Kidney (tissue), 14 donors: Measurements from ENCODE around the gene DEFB132. TPM values are rescaled to one million over a fixed set of nuclear protein-coding genes. Genes with fewer than 3 reads are reported as not detected.

Source experiments
- DNase-seq, 5 donors: peaks; one replicate each; pipeline ENCODE4 v3.0.0-alpha.2; 2013 to 2020
- FAIRE-seq: peaks from 2 replicates; lab custom pipeline; 2012; peaks lifted over from hg19 to GRCh38; lab: Jason Lieb, UNC
- H3K27ac ChIP-seq, 2 donors: one replicate each; pipeline ENCODE4 v1.7.0; 2013; ENCODE audit warnings: low read depth in 2 of 2, low read length in 2 of 2, inconsistent platforms in 1 of 2
- H3K27me3 ChIP-seq: one replicate; pipeline ENCODE4 v1.7.1; 2013; ENCODE audit warnings: low read length, inconsistent platforms; ENCODE audit not compliant: control insufficient read depth, insufficient read depth
- H3K36me3 ChIP-seq, 3 donors: one replicate each; pipeline versions ENCODE4 v1.7.0 to v1.7.1; 2013; ENCODE audit warnings: low read length in 3 of 3, control low read depth in 1 of 3, inconsistent platforms in 1 of 3; ENCODE audit not compliant: insufficient read depth in 3 of 3, control insufficient read depth in 2 of 3
- H3K4me1 ChIP-seq, 3 donors: one replicate each; pipeline versions ENCODE4 v1.7.0 to v1.7.1; 2013; ENCODE audit warnings: low read length in 3 of 3, inconsistent platforms in 1 of 3, low read depth in 1 of 3; ENCODE audit not compliant: control insufficient read depth in 2 of 3, insufficient read depth in 2 of 3
- H3K4me3 ChIP-seq, 3 donors: one replicate each; pipeline versions ENCODE4 v1.7.0 to v1.8.1; 2013; ENCODE audit warnings: low read length in 3 of 3, control low read depth in 1 of 3, inconsistent platforms in 1 of 3
- H3K9ac ChIP-seq, 3 donors: one replicate each; pipeline versions ENCODE4 v1.7.0 to v1.7.1; 2013; ENCODE audit warnings: low read length in 3 of 3, control low read depth in 1 of 3, inconsistent platforms in 1 of 3
- H3K9me3 ChIP-seq, 3 donors: one replicate each; pipeline versions ENCODE4 v1.7.0 to v1.7.1; 2013; ENCODE audit warnings: low read length in 3 of 3, control low read depth in 1 of 3, inconsistent platforms in 1 of 3; ENCODE audit not compliant: control insufficient read depth in 2 of 3, insufficient read depth in 1 of 3
- intact Hi-C: fragments of 100-400 bp; cut with DNase I; formaldehyde crosslinking; loops from one replicate; pipeline ENCODE4 v1.11.1; 2022
- polyA plus RNA-seq: library from polyadenylated mRNA; stranded (reverse); fragments of 350-450 nt; fragmentation: Illumina TruSeq; extraction: RNeasy Lipid Tissue Mini Kit (QIAGEN cat#74804); gene quantifications from one replicate; pipeline ENCODE4 v1.2.3, GENCODE V29; 2014; ENCODE audit warnings: low read depth, low replicate concordance; ENCODE audit not compliant: insufficient read depth
- total RNA-seq: library from RNA; stranded (reverse); fragmentation: NEBNext Ultra II Directional; extraction: Animal tissue kit (Norgen Biotek cat#: 25700); gene quantifications from one replicate; pipeline ENCODE4 v1.2.1, GENCODE V29; 2021
- TF ChIP-seq, protein P1 (sequence below): IDR thresholded peaks from 3 replicates; pipeline ENCODE4 v1.5.1; 2012; ENCODE audit warnings: mild to moderate bottlenecking, moderate library complexity, borderline replicate concordance; ENCODE audit not compliant: insufficient read depth; ENCODE audit errors: extremely low read depth
- donor health status: control.
- donor health status: control.
- donor health status: control.
- donor health status: control.
- donor health status: control.
- donor health status: DM: yes; HTN: yes; CAD: no.
- donor health status: Normal renal cell carcinoma (clear cell type).

Gene DEFB132
- total and polyA plus RNA-seq, 2 donors from 2014 or later, result 0.24 TPM; not detected in 1

DNA sequence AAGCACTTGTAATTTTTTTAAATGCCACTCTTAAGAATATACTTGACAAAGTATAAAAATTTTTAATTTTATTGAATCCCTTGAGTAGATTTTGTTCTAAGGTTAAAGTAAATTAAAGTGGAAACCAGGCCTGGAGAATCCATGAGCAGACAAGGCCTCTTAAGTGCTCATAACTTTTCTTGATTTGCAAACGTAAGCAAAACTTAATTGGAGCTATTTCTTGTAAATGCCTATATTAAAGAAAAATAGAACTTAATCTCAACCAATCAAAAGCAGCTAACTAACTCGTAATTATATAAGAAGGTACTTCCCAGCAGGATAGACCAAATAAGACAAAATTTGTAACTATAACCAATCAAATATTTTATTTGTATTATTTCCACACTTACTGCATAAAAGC is 43.1 kb upstream of the DEFB132 start:
- Histone ChIP-seq H3K4me1 (no peaks in the 10 kb centered on the region), H3K27ac (no peak overlapping the region), H3K9ac (no peak overlapping the region), H3K36me3 (no peaks in the 10 kb centered on the region), H3K4me3 (no peak overlapping the region), H3K27me3 (no peaks in the 10 kb centered on the region), H3K9me3 (no peaks in the 10 kb centered on the region)
- DNase-seq (no peak), FAIRE-seq (no peak)
- intact Hi-C loops, result no loop called here
- TF ChIP-seq, protein P1, sequence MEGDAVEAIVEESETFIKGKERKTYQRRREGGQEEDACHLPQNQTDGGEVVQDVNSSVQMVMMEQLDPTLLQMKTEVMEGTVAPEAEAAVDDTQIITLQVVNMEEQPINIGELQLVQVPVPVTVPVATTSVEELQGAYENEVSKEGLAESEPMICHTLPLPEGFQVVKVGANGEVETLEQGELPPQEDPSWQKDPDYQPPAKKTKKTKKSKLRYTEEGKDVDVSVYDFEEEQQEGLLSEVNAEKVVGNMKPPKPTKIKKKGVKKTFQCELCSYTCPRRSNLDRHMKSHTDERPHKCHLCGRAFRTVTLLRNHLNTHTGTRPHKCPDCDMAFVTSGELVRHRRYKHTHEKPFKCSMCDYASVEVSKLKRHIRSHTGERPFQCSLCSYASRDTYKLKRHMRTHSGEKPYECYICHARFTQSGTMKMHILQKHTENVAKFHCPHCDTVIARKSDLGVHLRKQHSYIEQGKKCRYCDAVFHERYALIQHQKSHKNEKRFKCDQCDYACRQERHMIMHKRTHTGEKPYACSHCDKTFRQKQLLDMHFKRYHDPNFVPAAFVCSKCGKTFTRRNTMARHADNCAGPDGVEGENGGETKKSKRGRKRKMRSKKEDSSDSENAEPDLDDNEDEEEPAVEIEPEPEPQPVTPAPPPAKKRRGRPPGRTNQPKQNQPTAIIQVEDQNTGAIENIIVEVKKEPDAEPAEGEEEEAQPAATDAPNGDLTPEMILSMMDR, result no peak

DNA sequence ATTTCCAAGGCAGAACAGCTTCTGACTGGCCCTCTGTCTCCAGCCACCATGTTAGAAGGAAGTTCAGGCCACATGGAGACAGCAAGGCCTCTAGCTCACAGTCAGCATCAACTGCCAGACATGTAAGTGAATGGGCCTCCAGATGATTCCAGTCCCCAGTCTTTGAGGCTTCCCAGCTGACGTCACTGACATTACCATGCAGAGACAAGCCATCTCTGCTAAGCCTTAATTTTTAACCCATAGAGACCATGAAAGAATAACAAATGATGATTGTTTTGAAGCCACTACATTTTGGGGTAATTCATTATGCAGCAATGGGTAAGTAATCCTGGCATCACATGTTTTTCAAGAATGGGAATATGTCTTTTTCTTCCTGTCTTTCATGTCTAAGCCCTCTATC is 41.7 kb upstream of the DEFB132 start:
- H3K4me3 ChIP-seq, result no peak overlapping the region
- TF ChIP-seq, protein P1, result no peak
- intact Hi-C loops, result no loop called here
- no peak overlapping the region for H3K9ac ChIP-seq
- H3K36me3 ChIP-seq, result no peaks in the 10 kb centered on the region
- H3K27ac ChIP-seq, result no peak overlapping the region
- H3K4me1 ChIP-seq, result no peaks in the 10 kb centered on the region
- no peaks in the 10 kb centered on the region for H3K27me3 ChIP-seq
- H3K9me3 ChIP-seq, result no peaks in the 10 kb centered on the region
- no peak for DNase-seq
- no peak for FAIRE-seq

DNA sequence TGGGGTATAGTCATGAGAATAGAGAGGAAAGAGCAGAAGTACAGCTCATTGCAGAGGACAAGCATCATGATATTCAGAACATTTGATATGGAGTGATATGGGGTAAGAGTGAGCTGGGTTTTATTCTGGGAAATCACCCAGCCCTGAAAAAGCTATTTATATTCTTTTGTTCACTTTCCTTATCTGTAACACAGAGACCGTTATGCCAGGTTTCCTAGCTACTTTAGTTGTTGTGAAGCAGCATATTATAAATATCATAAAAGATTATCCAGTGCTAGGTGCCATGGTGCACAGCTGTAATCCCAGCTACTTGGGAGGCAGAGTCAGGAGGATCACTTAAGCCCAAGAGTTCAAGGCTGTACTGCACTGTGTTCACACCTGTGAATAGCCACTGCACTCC is 40.3 kb upstream of the DEFB132 start:
- Histone ChIP-seq H3K4me3 (no peak overlapping the region), H3K36me3 (no peaks in the 10 kb centered on the region), H3K27ac (no peak overlapping the region), H3K4me1 (no peaks in the 10 kb centered on the region), H3K9ac (no peak overlapping the region), H3K9me3 (no peaks in the 10 kb centered on the region), H3K27me3 (no peaks in the 10 kb centered on the region)
- intact Hi-C loops, result no loop called here
- TF ChIP-seq, protein P1, result no peak
- no peak for FAIRE-seq
- no peak for DNase-seq

DNA sequence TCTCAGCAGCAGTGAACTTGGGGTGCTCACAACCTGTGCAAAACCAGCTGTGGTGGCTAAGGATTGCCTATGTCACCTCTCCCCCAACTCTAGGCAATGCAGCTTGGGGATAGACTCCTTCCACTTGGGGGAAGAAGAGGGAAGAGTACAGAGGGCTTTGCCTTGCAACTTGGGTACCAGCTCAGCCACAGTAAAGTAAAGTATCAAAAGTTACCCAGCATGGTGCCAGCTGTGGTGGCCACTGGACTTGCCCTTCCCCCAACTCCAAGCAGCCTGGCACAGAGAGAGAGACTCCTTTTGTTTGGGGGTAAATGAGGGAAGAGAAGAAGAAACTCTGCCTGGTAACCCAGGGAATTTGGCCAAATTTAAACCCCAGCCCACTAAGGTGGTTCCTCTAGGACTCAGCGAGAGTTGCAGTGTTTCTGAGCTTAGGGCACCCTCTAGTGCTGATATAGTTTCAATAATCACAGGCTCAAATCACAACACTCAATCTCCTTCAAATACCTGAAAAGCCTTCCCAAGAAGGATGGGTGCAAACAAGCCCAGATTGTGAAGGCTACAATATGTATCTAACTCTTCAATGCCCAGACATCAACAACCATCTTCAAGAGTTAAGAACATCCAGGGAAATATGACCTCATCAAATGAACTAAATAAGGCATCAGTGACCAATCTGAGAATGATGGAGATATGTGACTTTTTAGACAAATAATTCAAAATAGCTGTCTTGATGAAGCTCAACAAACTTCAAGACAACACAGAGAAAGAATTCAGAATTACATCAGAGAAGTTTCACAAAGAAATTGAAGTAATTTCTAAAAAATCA is 38.0 kb upstream of the DEFB132 start:
- DNase-seq, result peak in 3 of 5 donors; percentile 22 to 54 (median 46)

More for the DNA sequence above, 38.0 kb upstream of the DEFB132 start:
- Histone ChIP-seq H3K4me1 (no peaks in the 10 kb centered on the region), H3K36me3 (no peaks in the 10 kb centered on the region), H3K4me3 (no peak overlapping the region), H3K9me3 (no peaks in the 10 kb centered on the region), H3K27ac (no peak overlapping the region), H3K27me3 (no peaks in the 10 kb centered on the region), H3K9ac (no peak overlapping the region)
- no peak for FAIRE-seq
- TF ChIP-seq, protein P1, result peak; percentile 10
- intact Hi-C loops, result no loop called here
